Thyroid gland (tissue), 4 donors: ENCODE measurements around the gene ZC3H7B.

Experiments used
- POLR2A ChIP-seq, 2 donors: fragments of 450-650 bp; IDR thresholded peaks; one replicate each; pipeline ENCODE4 v1.6.1; 2017; ENCODE audit warnings: antibody characterized with exemption in 2 of 2, mild to moderate bottlenecking in 2 of 2, moderate library complexity in 1 of 2
- TF ChIP-seq, protein P1 (sequence below), 6 experiments: fragments of 200-600 bp in 3 of 6; fragments of 450-650 bp in 3 of 6; sonication (generic) in 3 of 6; IDR thresholded peaks; one replicate each; pipeline ENCODE4 v1.5.1; 2016 to 2019; ENCODE audit warnings: antibody characterized with exemption in 6 of 6, mild to moderate bottlenecking in 2 of 6, inconsistent platforms in 1 of 6, moderate library complexity in 1 of 6

DNA sequence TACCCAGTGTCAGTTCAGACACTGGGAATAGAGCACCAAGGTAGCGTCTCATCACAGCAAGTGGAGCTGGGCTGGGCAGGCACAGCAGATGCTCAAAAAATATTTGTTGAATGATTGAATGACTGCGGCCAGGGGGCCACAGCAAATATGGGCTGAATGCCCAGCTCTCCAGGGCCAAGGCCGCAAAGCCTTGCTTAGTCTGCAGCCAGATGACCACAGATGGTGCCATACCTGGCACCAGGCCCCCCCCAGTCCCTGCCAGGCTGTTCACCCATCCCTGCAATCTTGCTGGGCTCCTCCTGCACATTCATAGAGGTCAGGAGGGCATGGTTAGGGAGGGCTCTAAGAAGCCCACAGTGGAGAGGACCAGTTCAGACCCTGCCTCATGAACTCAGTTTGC is 32.9 kb downstream of the ZC3H7B start:
- no peak for TF ChIP-seq POLR2A (IDR thresholded peaks at IDR 0.05)
- TF ChIP-seq, protein P1, sequence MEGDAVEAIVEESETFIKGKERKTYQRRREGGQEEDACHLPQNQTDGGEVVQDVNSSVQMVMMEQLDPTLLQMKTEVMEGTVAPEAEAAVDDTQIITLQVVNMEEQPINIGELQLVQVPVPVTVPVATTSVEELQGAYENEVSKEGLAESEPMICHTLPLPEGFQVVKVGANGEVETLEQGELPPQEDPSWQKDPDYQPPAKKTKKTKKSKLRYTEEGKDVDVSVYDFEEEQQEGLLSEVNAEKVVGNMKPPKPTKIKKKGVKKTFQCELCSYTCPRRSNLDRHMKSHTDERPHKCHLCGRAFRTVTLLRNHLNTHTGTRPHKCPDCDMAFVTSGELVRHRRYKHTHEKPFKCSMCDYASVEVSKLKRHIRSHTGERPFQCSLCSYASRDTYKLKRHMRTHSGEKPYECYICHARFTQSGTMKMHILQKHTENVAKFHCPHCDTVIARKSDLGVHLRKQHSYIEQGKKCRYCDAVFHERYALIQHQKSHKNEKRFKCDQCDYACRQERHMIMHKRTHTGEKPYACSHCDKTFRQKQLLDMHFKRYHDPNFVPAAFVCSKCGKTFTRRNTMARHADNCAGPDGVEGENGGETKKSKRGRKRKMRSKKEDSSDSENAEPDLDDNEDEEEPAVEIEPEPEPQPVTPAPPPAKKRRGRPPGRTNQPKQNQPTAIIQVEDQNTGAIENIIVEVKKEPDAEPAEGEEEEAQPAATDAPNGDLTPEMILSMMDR (IDR thresholded peaks at IDR 0.05), result no peak
